NT2/D1 (cell line): ENCODE measurements around the gene TMEM129.

Source experiments
- DNase-seq: peaks from one replicate; pipeline ENCODE4 v3.0.0-alpha.2; 2011; ENCODE audit warnings: low read depth, low spot score
- H3K27me3 ChIP-seq: 2 replicates; pipeline ENCODE4 v1.6.0; 2011; ENCODE audit warnings: mild to moderate bottlenecking; ENCODE audit not compliant: insufficient read length, insufficient read depth
- H3K36me3 ChIP-seq: 2 replicates; pipeline ENCODE4 v1.6.1; 2011; ENCODE audit warnings: mild to moderate bottlenecking, low read length, mixed read lengths; ENCODE audit not compliant: insufficient read depth, insufficient read length
- H3K4me1 ChIP-seq: 2 replicates; pipeline ENCODE4 v1.5.1; 2011; ENCODE audit not compliant: insufficient read depth, insufficient read length
- H3K4me3 ChIP-seq: 2 replicates; pipeline ENCODE4 v1.5.1; 2011; ENCODE audit warnings: low read depth; ENCODE audit not compliant: insufficient read length
- H3K9ac ChIP-seq: 2 replicates; pipeline ENCODE4 v1.6.0; 2011; ENCODE audit warnings: low read depth; ENCODE audit not compliant: insufficient read length
- H3K9me3 ChIP-seq: 2 replicates; pipeline ENCODE4 v1.5.1; 2011; ENCODE audit warnings: mild to moderate bottlenecking, low read length; ENCODE audit not compliant: insufficient read depth
- SUZ12 ChIP-seq: IDR thresholded peaks from 2 replicates; pipeline ENCODE4 v1.6.1; 2011; ENCODE audit not compliant: insufficient read length, insufficient read depth; ENCODE audit errors: extremely low read depth
- YY1 ChIP-seq: IDR thresholded peaks from 2 replicates; pipeline ENCODE4 v1.6.1; 2011; ENCODE audit not compliant: insufficient read length, insufficient read depth
- ZNF274 ChIP-seq: IDR thresholded peaks from 2 replicates; pipeline ENCODE4 v1.6.1; 2011; ENCODE audit warnings: mild to moderate bottlenecking, low read depth, low read length

Gene TMEM129

DNA sequence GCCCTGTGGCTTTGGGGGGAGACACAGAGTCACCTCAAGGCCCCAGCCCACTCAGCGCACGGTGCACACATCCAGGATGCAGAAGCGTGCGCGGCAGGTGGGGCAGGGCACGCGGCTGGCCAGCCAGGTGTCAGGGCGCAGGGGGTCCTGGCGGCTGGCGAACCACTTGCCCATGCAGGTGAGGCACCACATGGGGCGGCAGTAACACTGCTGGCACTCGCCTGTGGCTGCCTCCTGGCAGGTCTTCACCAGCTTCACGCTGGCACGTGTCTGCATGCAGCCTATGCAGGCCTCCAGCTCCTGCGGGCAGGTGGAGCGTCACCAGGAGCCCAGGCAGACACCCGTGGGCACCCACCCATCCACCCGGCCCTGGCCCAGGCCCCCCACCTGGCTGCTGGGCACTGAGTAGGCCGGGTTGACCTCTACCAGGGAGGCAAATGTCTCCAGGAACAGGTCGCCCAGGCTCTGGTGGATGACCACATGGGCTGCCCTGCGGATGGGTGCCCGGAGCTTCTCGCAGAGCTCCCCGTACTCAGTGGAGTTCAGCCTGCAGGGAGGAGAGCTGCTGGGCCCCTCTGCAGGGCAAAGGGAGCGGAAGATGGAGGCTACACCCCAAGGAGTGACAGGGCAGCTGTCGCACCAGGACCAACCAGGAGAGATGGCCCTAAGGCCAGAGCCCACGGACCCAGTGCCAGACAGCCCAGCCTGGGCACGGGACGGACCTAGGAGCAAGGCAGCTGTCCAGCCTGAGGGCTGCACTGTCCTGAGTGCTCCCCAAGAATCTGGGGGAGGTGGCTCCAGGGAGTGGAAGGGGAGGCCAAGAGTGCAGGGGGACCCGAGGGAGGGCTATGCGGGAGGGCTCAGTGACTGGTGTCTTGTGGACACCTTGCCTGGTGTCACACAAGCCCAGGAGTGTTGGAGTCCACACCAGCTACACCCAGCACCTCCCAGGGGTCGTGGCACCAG is 3.7 kb downstream of the TMEM129 start:
- no peak overlapping the region for H3K4me3 ChIP-seq
- H3K9ac ChIP-seq: peak overlapping the region; percentile 2
- no peak for DNase-seq
- peaks cover 43% of the 10 kb centered on the region for H3K36me3 ChIP-seq
- peaks cover 9% of the 10 kb centered on the region for H3K4me1 ChIP-seq
- TF ChIP-seq ZNF274 (no peak), SUZ12 (no peak), YY1 (no peak)
- no peaks in the 10 kb centered on the region for H3K9me3 ChIP-seq
- H3K27me3 ChIP-seq: no peaks in the 10 kb centered on the region

DNA sequence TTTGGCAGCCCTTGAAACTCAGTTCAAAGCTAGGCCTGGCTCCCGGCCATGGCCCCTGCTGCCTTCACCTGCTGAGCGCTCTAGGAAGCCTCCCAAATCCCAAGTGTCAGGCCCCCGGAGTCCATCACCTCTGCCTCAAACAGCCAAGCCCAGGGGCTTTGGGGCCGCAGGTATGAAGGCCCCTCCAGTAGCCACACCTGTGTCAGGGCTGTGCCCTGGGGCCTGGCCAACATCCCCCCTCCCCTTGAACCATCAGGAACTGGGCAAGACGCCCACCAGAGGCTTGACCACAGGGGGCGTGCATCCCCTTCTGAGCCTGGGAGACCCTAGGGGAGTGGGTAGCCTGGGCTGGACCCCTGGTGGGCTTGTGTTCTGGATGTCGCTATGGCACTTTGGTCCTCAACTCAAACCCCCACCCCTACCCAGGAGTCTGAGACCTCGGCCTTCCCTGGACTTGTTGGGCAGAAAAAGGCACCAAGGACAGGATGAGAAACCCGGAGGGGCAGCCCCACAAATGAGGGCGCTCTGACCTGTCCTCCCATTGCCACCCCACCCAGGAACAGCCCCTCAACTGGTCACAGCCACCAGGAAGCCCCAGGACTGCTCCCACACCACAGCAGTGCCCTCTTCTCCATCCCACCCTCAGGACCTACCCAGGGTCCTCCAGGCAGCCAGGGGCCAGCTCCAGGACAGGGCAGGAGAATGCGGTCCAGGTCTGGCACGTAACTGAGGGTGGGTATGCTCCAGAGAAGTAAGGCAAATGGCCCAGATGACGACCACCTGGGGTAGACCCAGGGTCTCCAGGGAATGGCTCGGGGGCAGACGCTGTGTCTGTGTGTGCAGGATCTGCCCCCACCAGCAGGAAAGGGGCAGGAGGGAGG is 4.8 kb downstream of the TMEM129 start:
- Histone ChIP-seq H3K27me3 (no peaks in the 10 kb centered on the region), H3K36me3 (peaks cover 42% of the 10 kb centered on the region), H3K4me1 (peaks cover 9% of the 10 kb centered on the region), H3K9ac (peak overlapping the region; percentile 42), H3K4me3 (no peak overlapping the region), H3K9me3 (no peaks in the 10 kb centered on the region)
- TF ChIP-seq YY1: no peak
- no peak for TF ChIP-seq SUZ12
- TF ChIP-seq ZNF274: no peak
- DNase-seq: no peak

DNA sequence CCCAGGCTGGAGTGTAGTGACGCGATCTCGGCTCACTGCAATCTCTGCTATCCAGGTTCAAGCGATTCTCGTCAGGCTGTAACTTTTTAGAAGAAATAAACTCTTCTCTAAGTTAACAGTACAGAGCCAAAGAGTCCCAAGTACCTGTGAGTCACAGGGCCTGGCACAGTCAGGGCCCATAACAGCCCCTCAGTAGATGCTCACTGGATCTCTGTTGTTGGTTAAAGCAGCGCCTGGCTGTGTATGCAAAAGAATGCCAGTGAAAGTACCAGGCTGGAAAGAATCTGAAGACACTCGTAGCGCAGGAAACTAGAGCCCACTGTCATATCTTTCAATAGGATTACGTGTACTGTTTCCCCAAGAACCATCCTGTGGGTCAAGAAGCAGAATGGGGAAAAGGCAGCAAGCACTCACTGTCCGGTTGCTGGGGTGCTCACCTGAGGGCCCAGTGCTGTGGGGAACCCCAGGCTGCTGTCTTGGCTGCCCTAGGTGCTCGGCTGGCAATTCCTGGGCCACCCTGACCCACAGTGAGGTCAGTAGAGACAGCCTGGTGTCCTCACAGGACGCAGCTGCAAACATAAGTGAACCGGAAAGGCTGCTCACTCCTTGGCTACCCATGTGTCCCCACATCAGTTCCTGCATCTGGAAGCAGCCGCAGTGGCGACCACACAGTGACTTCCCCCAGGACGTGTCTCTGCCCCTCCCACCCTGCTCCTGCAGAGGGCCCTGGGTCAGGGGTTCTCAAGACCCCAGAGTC is 5.9 kb downstream of the TMEM129 start:
- peak overlapping the region; percentile 46 for H3K9ac ChIP-seq
- H3K9me3 ChIP-seq: no peaks in the 10 kb centered on the region
- no peak for DNase-seq
- H3K36me3 ChIP-seq: peaks cover 49% of the 10 kb centered on the region
- H3K27me3 ChIP-seq: no peaks in the 10 kb centered on the region
- H3K4me3 ChIP-seq: no peak overlapping the region
- TF ChIP-seq ZNF274: no peak
- no peak for TF ChIP-seq YY1
- no peak for TF ChIP-seq SUZ12
- H3K4me1 ChIP-seq: peaks cover 8% of the 10 kb centered on the region

DNA sequence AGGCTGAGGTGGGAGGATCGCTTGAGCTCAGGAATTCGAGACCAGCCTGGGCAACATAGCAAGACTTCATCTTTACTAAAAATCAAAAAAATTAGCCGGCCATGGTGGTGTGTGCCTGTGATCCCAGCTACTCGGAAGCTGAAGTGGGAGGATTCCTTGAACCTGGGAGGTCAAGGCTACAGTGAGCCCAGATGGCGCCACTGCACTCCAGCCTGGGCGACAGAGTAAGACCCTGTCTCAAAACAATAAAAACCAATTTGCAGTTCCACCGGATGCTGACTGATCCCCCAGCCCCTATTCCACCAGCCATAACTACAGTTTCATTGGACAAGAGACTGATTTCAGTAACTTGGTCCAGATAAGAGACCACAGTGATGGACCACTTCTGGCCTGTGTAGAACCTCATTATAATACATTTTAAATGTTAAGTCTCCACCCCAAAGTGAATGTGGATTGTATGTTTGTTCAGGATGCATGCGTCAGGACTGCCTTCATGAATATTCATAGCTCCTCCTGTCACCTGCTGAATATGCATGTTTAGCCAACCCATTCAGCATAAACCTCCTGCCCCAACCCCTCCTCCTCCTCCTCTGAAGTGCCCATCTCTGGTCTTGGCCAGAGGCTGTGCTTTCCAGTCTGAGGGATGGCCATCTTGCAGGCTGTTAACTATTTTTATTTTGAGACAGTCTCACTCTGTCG is 6.7 kb downstream of the TMEM129 start:
- H3K36me3 ChIP-seq: peaks cover 57% of the 10 kb centered on the region
- no peaks in the 10 kb centered on the region for H3K9me3 ChIP-seq
- TF ChIP-seq SUZ12 (no peak), ZNF274 (no peak), YY1 (no peak)
- H3K4me1 ChIP-seq: peaks cover 13% of the 10 kb centered on the region
- no peak for DNase-seq
- H3K9ac ChIP-seq: no peak overlapping the region
- no peaks in the 10 kb centered on the region for H3K27me3 ChIP-seq
- H3K4me3 ChIP-seq: no peak overlapping the region

DNA sequence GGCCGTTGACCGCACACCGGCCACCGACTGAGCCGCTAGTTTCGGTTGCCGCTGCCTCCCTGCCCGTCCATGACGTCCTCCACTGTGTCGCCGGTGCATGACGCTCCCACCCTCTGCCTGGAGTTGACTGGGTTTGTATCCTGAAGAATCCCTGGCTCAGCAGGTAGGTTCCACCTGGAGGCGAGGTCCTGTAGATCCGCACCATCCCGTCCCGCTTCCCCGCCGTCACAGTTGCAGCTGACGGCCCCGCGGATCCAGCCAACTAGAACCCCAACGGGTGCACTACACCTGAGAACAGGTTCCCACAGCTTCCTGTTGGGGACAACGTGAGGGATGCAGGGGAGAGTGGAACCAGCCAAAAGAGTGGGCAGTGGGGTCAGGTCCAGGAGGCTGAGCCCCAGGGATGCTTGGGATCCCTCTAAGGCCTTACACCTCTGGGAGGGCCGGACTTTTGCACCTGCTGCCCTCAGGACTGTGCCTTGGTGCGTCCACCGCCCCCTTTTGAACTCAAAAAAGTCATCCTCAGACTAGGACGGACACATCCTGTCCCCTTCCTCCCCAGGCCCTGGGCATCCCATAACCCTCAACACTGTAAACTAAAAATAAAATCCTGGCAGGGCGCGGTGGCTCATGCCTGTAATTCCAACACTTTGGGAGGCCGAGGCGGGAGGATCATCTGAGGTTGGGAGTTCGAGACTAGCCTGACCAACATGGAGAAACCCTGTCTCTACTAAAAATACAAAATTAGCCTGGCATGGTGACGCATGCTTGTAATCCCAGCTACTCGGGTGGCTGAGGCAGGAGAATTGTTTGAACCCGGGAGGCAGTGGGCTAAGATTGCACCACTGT is 7.9 kb downstream of the TMEM129 start:
- Histone ChIP-seq H3K9me3 (no peaks in the 10 kb centered on the region), H3K36me3 (peaks cover 60% of the 10 kb centered on the region), H3K27me3 (no peaks in the 10 kb centered on the region), H3K9ac (peak overlapping the region; percentile 97), H3K4me1 (peaks cover 13% of the 10 kb centered on the region), H3K4me3 (peak overlapping the region; percentile 98)
- TF ChIP-seq SUZ12: no peak
- TF ChIP-seq ZNF274: no peak
- TF ChIP-seq YY1: no peak
- no peak for DNase-seq
